Right cardiac atrium (tissue), 5 donors: ENCODE measurements around the gene ADRA2A. TPM values are rescaled to one million over a fixed set of nuclear protein-coding genes. Genes with fewer than 3 reads are reported as not detected.
A peak's percentile ranks its signal among the peaks of the same experiment; 100 is the strongest.

Experiments used
- ATAC-seq, 2 donors: fragments of 200-7000 bp; cut with Tn5 transposase; one replicate each; pipeline versions ENCODE4 v1.8.0 to v1.9.1; 2020; ENCODE audit warnings: moderate library complexity in 2 of 2, mild to moderate bottlenecking in 1 of 2
- DNase-seq, 3 donors: peaks; one replicate each; pipeline ENCODE4 v3.0.0-alpha.2; 2020
- H3K27ac ChIP-seq: one replicate; pipeline ENCODE4 v1.5.1; 2013; ENCODE audit warnings: mild to moderate bottlenecking, low read length, control low read depth, moderate library complexity
- H3K27me3 ChIP-seq: one replicate; pipeline ENCODE4 v1.6.1; 2013; ENCODE audit not compliant: control insufficient read depth, insufficient read depth
- H3K4me1 ChIP-seq: one replicate; pipeline ENCODE4 v1.6.1; 2013; ENCODE audit warnings: low read length; ENCODE audit not compliant: control insufficient read depth, insufficient read depth
- H3K4me3 ChIP-seq: one replicate; pipeline ENCODE4 v1.5.1; 2013; ENCODE audit warnings: low read length, control low read depth
- H3K9me3 ChIP-seq: one replicate; pipeline ENCODE4 v1.6.1; 2013; ENCODE audit warnings: low read length; ENCODE audit not compliant: control insufficient read depth
- whole genome bisulfite sequencing: extraction: QIAGEN DNeasy Blood & Tissue Kit; methylation state at CpG from one replicate; pipeline ENCODE4 v1.1.7; 2013; 5-methylcytosine and 5-hydroxymethylcytosine counted together
- intact Hi-C, 4 donors: fragments of 100-400 bp; cut with DNase I; formaldehyde crosslinking; loops; one replicate each; pipeline versions ENCODE4 v1.11.0 to v1.14.0; 2022 to 2023
- polyA plus RNA-seq: library from polyadenylated mRNA; stranded (reverse); fragments of 200-250 nt; gene quantifications from one replicate; pipeline ENCODE4 v1.2.3, GENCODE V29; 2013
- total RNA-seq, 4 donors: library from RNA; stranded (reverse); fragmentation: NEBNext Ultra II Directional; extraction: Animal tissue kit (Norgen Biotek cat#: 25700); gene quantifications; one replicate each; pipeline ENCODE4 v1.2.1, GENCODE V29; 2021
- donor health status: healthy with polysubstance abuse.
- donor health status: DM: no; HTN: yes; CAD: no.
- donor health status: DM: no; HTN: no; CAD: no.
- donor health status: DM: no; HTN: yes; CAD: no; lungs with severe emphysema.
- donor health status: DM: yes; HTN: yes; CAD: no.

Gene ADRA2A
- total and polyA plus RNA-seq, 5 donors, result 0.41 to 0.86 (median 0.74) TPM

- peak; percentile 79 to 84 for ATAC-seq
- Histone ChIP-seq H3K4me3 (peak overlapping the region; percentile 56), H3K27me3 (no peaks in the 10 kb centered on the region), H3K4me1 (peaks cover 3% of the 10 kb centered on the region), H3K9me3 (no peaks in the 10 kb centered on the region), H3K27ac (no peak overlapping the region)
- DNase-seq, result peak in 2 of 3 donors; percentile 75 to 79
- intact Hi-C loops, result no loop called here
- under 1% methylated on average over 39 of the region's 39 CpGs for WGBS
These were observed 593 bp upstream of the ADRA2A start for GRCh38 chr10:111076191-111076681.

DNA sequence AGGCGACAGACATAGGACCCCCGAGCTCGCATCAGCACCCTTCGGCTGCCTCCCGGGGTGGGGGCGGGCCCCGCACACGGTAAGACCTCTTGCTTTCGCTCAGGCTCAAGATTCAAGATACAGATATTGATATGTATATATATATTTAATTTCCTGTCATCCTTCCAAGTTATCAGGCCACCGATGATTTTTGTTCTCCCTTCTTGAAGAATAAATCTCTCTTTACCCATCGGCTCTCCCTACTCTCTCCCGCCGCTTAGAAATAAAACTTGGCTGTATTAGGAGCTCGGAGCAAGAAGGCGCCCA lies 603 bp downstream of the ADRA2A start:
- intact Hi-C loops, result no loop called here
- H3K4me3 ChIP-seq, result peak overlapping the region; percentile 56
- no peak for ATAC-seq
- H3K4me1 ChIP-seq, result peaks cover 3% of the 10 kb centered on the region
- 1% methylated on average over 15 of the region's 15 CpGs for WGBS
- H3K9me3 ChIP-seq, result no peaks in the 10 kb centered on the region
- DNase-seq, result no peak
- H3K27ac ChIP-seq, result no peak overlapping the region
- no peaks in the 10 kb centered on the region for H3K27me3 ChIP-seq

DNA sequence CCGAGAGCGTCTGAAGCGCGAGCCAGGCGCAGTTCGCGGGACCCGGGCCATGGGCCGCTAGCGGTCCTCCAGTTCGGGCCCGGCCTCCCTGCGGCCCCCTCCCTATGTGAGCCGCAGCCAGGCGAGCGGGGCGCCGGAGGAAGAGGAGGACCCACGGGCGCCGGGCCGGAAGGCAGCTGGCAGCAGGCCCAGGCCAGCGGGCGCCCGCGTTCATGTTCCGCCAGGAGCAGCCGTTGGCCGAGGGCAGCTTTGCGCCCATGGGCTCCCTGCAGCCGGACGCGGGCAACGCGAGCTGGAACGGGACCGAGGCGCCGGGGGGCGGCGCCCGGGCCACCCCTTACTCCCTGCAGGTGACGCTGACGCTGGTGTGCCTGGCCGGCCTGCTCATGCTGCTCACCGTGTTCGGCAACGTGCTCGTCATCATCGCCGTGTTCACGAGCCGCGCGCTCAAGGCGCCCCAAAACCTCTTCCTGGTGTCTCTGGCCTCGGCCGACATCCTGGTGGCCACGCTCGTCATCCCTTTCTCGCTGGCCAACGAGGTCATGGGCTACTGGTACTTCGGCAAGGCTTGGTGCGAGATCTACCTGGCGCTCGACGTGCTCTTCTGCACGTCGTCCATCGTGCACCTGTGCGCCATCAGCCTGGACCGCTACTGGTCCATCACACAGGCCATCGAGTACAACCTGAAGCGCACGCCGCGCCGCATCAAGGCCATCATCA lies 1.1 kb downstream of the ADRA2A start:
- Histone ChIP-seq H3K9me3 (no peaks in the 10 kb centered on the region), H3K4me3 (peak overlapping the region; percentile 56), H3K27ac (no peak overlapping the region), H3K4me1 (peaks cover 3% of the 10 kb centered on the region), H3K27me3 (no peaks in the 10 kb centered on the region)
- 10% methylated on average over 77 of the region's 78 CpGs for WGBS
- ATAC-seq (peak; percentile 22 to 49), DNase-seq (peak in 2 of 3 donors; percentile 65 to 74)
- intact Hi-C loops, result no loop called here

DNA sequence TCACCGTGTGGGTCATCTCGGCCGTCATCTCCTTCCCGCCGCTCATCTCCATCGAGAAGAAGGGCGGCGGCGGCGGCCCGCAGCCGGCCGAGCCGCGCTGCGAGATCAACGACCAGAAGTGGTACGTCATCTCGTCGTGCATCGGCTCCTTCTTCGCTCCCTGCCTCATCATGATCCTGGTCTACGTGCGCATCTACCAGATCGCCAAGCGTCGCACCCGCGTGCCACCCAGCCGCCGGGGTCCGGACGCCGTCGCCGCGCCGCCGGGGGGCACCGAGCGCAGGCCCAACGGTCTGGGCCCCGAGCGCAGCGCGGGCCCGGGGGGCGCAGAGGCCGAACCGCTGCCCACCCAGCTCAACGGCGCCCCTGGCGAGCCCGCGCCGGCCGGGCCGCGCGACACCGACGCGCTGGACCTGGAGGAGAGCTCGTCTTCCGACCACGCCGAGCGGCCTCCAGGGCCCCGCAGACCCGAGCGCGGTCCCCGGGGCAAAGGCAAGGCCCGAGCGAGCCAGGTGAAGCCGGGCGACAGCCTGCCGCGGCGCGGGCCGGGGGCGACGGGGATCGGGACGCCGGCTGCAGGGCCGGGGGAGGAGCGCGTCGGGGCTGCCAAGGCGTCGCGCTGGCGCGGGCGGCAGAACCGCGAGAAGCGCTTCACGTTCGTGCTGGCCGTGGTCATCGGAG lies 1.8 kb downstream of the ADRA2A start:
- DNase-seq, result no peak

GRCh38 chr10:111079241-111079760 lies 2.5 kb downstream of the ADRA2A start:
- intact Hi-C loops, result no loop called here
- H3K27me3 ChIP-seq, result no peaks in the 10 kb centered on the region

More for the DNA sequence above, 1.8 kb downstream of the ADRA2A start:
- Histone ChIP-seq H3K4me3 (peak overlapping the region; percentile 20), H3K9me3 (no peaks in the 10 kb centered on the region), H3K27ac (no peak overlapping the region), H3K27me3 (no peaks in the 10 kb centered on the region), H3K4me1 (peaks cover 3% of the 10 kb centered on the region)
- no peak for ATAC-seq
- WGBS, result 7% methylated on average over 104 of the region's 104 CpGs
- intact Hi-C loops, result no loop called here

GRCh38 chr10:111079781-111080180 lies 3.0 kb downstream of the ADRA2A start:
- DNase-seq (no peak), ATAC-seq (no peak)
- H3K9me3 ChIP-seq, result no peaks in the 10 kb centered on the region
- no peaks in the 10 kb centered on the region for H3K27me3 ChIP-seq
- H3K4me3 ChIP-seq, result no peak overlapping the region
- intact Hi-C loops, result no loop called here
- WGBS, result 51% methylated on average over 5 of the region's 5 CpGs
- no peak overlapping the region for H3K27ac ChIP-seq
- peaks cover 3% of the 10 kb centered on the region for H3K4me1 ChIP-seq

More at GRCh38 chr10:111079241-111079760, 2.5 kb downstream of the ADRA2A start:
- H3K9me3 ChIP-seq, result no peaks in the 10 kb centered on the region
- peaks cover 3% of the 10 kb centered on the region for H3K4me1 ChIP-seq
- H3K4me3 ChIP-seq, result no peak overlapping the region
- peak in 1 of 3 donors; percentile 50 for DNase-seq
- no peak overlapping the region for H3K27ac ChIP-seq
- WGBS, result 60% methylated on average over 28 of the region's 28 CpGs
- no peak for ATAC-seq

GRCh38 chr10:111080224-111080623 lies 3.4 kb downstream of the ADRA2A start:
- no peaks in the 10 kb centered on the region for H3K27me3 ChIP-seq
- no peaks in the 10 kb centered on the region for H3K9me3 ChIP-seq
- DNase-seq (no peak), ATAC-seq (no peak)
- no peak overlapping the region for H3K27ac ChIP-seq
- intact Hi-C loops, result no loop called here
- H3K4me3 ChIP-seq, result no peak overlapping the region
- WGBS, result 63% methylated on average over 2 of the region's 2 CpGs
- H3K4me1 ChIP-seq, result peaks cover 3% of the 10 kb centered on the region

GRCh38 chr10:111081595-111081994 lies 4.8 kb downstream of the ADRA2A start:
- 91% methylated on average over 6 of the region's 6 CpGs for WGBS
- no peak for DNase-seq
- no peak for ATAC-seq
- Histone ChIP-seq H3K27me3 (no peaks in the 10 kb centered on the region), H3K27ac (no peak overlapping the region), H3K4me1 (peaks cover 3% of the 10 kb centered on the region), H3K4me3 (no peak overlapping the region), H3K9me3 (no peaks in the 10 kb centered on the region)
- intact Hi-C loops, result no loop called here

DNA sequence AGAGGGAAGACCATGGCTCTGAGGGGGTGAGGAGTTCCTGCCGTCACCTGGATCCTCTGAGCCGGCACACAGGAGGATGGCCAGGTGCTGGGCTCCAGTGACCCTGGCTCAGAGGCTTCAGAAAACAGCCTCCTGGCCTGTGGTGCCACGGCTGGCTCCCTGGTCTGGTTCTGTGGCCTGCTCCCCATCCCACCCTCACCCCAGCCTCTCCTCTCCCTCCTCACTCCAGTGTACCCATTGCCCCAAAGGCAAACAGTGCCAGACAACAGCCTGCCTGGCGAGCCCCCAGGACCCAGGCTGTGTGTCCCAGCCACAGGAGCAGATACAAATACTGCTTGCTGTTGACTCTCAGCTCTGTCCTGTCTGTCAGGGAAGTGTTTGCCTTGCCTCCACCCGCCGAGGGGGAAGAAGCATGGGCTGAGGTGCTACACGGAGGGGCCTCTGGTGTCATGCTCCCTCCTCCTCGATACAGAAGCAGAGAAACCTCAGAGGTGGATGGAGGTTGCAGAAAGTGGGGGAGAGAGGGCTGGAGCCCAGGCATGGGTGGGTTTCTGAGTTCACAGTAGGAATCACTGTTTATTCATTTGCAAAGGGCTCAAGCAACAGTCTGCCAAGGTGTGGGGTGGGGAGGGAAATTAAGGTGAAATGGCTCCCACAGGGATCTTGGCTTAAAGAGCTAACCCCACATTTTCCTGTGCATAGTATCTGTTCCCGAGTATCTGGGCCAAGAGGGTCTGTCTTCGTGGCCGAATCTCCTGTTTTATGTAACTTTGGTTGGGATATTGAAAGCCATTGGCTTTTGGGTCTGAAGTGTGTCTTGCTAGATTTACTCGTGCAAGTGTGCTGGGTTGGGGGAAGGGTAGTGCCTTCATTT lies 5.5 kb downstream of the ADRA2A start:
- no peaks in the 10 kb centered on the region for H3K27me3 ChIP-seq
- intact Hi-C loops, result no loop called here
- H3K27ac ChIP-seq, result no peak overlapping the region
- H3K9me3 ChIP-seq, result no peaks in the 10 kb centered on the region
- no peak overlapping the region for H3K4me3 ChIP-seq
- WGBS, result 62% methylated on average over 12 of the region's 12 CpGs
- peaks cover 3% of the 10 kb centered on the region for H3K4me1 ChIP-seq
- no peak for ATAC-seq
- no peak for DNase-seq

GRCh38 chr10:111083222-111084095 lies 6.6 kb downstream of the ADRA2A start:
- no peak overlapping the region for H3K4me3 ChIP-seq
- intact Hi-C loops, result no loop called here
- no peaks in the 10 kb centered on the region for H3K9me3 ChIP-seq
- peaks cover 1% of the 10 kb centered on the region for H3K4me1 ChIP-seq
- ATAC-seq (no peak), DNase-seq (no peak)
- 95% methylated on average over 10 of the region's 10 CpGs for WGBS
- H3K27ac ChIP-seq, result no peak overlapping the region
- H3K27me3 ChIP-seq, result no peaks in the 10 kb centered on the region
